SK-N-SH treated with all-trans-retinoic acid at 6 μM for 48 hours (cell line): ENCODE results near the gene NF1.
A peak's percentile ranks its signal among the peaks of the same experiment; 100 is the strongest.

Experiments
- ATAC-seq: fragments of 200-7000 bp; cut with Tn5 transposase; 3 replicates; pipeline ENCODE4 v1.9.1; 2020; ENCODE audit warnings: mild to moderate bottlenecking, moderate library complexity
- ARNTL ChIP-seq: fragments of 450-650 bp; formaldehyde crosslinking; IDR thresholded peaks from 2 replicates; pipeline ENCODE4 v1.5.0; 2020; ENCODE audit warnings: low read depth, mild to moderate bottlenecking, moderate library complexity, borderline replicate concordance
- BACH2 ChIP-seq: fragments of 250-450 bp; sonication (Bioruptor Pico); IDR thresholded peaks from 2 replicates; pipeline ENCODE4 v1.9.0; 2021; ENCODE audit warnings: mild to moderate bottlenecking, borderline replicate concordance
- CREB5 ChIP-seq: fragments of 250-450 bp; sonication (Bioruptor Pico); IDR thresholded peaks from 2 replicates; pipeline ENCODE4 v1.5.1; 2020; ENCODE audit warnings: low read depth, mild to moderate bottlenecking, moderate library complexity
- CSDC2 ChIP-seq: fragments of 250-450 bp; sonication (Bioruptor Pico); IDR thresholded peaks from 2 replicates; pipeline ENCODE4 v1.5.0; 2020; ENCODE audit warnings: mild to moderate bottlenecking, moderate library complexity
- CSRNP3 ChIP-seq: fragments of 250-450 bp; sonication (Bioruptor Pico); IDR thresholded peaks from 2 replicates; pipeline ENCODE4 v1.5.1; 2021; ENCODE audit warnings: mild to moderate bottlenecking, moderate library complexity
- ESRRG ChIP-seq: fragments of 250-450 bp; sonication (Bioruptor Pico); IDR thresholded peaks from 2 replicates; pipeline ENCODE4 v1.6.1; 2021; ENCODE audit warnings: mild to moderate bottlenecking
- GLIS3 ChIP-seq: fragments of 250-450 bp; sonication (Bioruptor Pico); IDR thresholded peaks from 2 replicates; pipeline ENCODE4 v1.5.0; 2020; ENCODE audit warnings: mild to moderate bottlenecking, moderate library complexity
- ISL1 ChIP-seq: fragments of 250-450 bp; sonication (Bioruptor Pico); IDR thresholded peaks from 2 replicates; pipeline ENCODE4 v2.1.2; 2022; ENCODE audit warnings: mild to moderate bottlenecking, moderate library complexity
- OSR1 ChIP-seq: fragments of 250-450 bp; sonication (Bioruptor Pico); IDR thresholded peaks from 2 replicates; pipeline ENCODE4 v1.8.0; 2022; ENCODE audit warnings: moderate library complexity, mild to moderate bottlenecking, inconsistent platforms
- PATZ1 ChIP-seq: fragments of 250-450 bp; sonication (Bioruptor Pico); IDR thresholded peaks from 2 replicates; pipeline ENCODE4 v1.8.0; 2020; ENCODE audit warnings: mild to moderate bottlenecking, moderate library complexity, borderline replicate concordance
- POU6F1 ChIP-seq: fragments of 250-450 bp; sonication (Bioruptor Pico); IDR thresholded peaks from 2 replicates; pipeline ENCODE4 v1.8.0; 2021; ENCODE audit warnings: low read depth, mild to moderate bottlenecking, moderate library complexity, borderline replicate concordance
- PPARA ChIP-seq: fragments of 250-450 bp; sonication (Bioruptor Pico); IDR thresholded peaks from 2 replicates; pipeline ENCODE4 v1.5.0; 2020; ENCODE audit warnings: mild to moderate bottlenecking, borderline replicate concordance
- RARB ChIP-seq: fragments of 250-450 bp; sonication (Bioruptor Pico); IDR thresholded peaks from 2 replicates; pipeline ENCODE4 v1.8.0; 2021; ENCODE audit warnings: mild to moderate bottlenecking, moderate library complexity
- SNAI2 ChIP-seq: fragments of 250-450 bp; sonication (Bioruptor Pico); IDR thresholded peaks from 2 replicates; pipeline ENCODE4 v1.5.0; 2020; ENCODE audit warnings: mild to moderate bottlenecking, moderate library complexity
- TOX ChIP-seq: fragments of 250-450 bp; sonication (Bioruptor Pico); IDR thresholded peaks from 2 replicates; pipeline ENCODE4 v1.8.0; 2021; ENCODE audit warnings: mild to moderate bottlenecking, moderate library complexity, borderline replicate concordance
- ZC3H10 ChIP-seq: fragments of 250-450 bp; sonication (Bioruptor Pico); IDR thresholded peaks from 2 replicates; pipeline ENCODE4 v1.5.1; 2021; ENCODE audit warnings: mild to moderate bottlenecking, moderate library complexity
- ZFP3 ChIP-seq: fragments of 250-450 bp; sonication (Bioruptor Pico); IDR thresholded peaks from 2 replicates; pipeline ENCODE4 v1.5.0; 2020; ENCODE audit warnings: mild to moderate bottlenecking, moderate library complexity
- ZFP30 ChIP-seq: fragments of 450-650 bp; formaldehyde crosslinking; IDR thresholded peaks from 2 replicates; pipeline ENCODE4 v1.5.0; 2022; ENCODE audit warnings: mild to moderate bottlenecking, moderate library complexity
- ZNF565 ChIP-seq: fragments of 450-650 bp; formaldehyde crosslinking; conservative IDR thresholded peaks from 2 replicates; pipeline ENCODE4 v1.5.0; 2020; ENCODE audit warnings: low read depth, mild to moderate bottlenecking, moderate library complexity
- ZNF70 ChIP-seq: fragments of 450-650 bp; formaldehyde crosslinking; IDR thresholded peaks from 2 replicates; pipeline ENCODE4 v1.5.0; 2020; ENCODE audit warnings: mild to moderate bottlenecking, moderate library complexity
- ZNF8 ChIP-seq: fragments of 450-650 bp; formaldehyde crosslinking; IDR thresholded peaks from 2 replicates; pipeline ENCODE4 v1.5.0; 2020; ENCODE audit warnings: mild to moderate bottlenecking, moderate library complexity

Gene NF1

GRCh38 chr17:31364012-31364411 lies 269.2 kb downstream of the NF1 start:
- TF ChIP-seq RARB (CRISPR knock-in tag): no peak
- TF ChIP-seq ZNF8: no peak
- TF ChIP-seq ZFP30 (CRISPR knock-in tag): no peak
- TF ChIP-seq GLIS3: no peak
- no peak for TF ChIP-seq SNAI2 (CRISPR knock-in tag)
- no peak for ATAC-seq

- TF ChIP-seq ZNF8 (no peak), POU6F1 (CRISPR knock-in tag) (no peak), BACH2 (CRISPR knock-in tag) (no peak), CSRNP3 (CRISPR knock-in tag) (no peak), CREB5 (no peak), ARNTL (CRISPR knock-in tag) (no peak), ESRRG (no peak), RARB (CRISPR knock-in tag) (no peak), CSDC2 (CRISPR knock-in tag) (no peak), ZFP3 (CRISPR knock-in tag) (no peak)
- ATAC-seq: no peak
Measured at GRCh38 chr17:31366088-31366487, 271.3 kb downstream of the NF1 start.

GRCh38 chr17:31369266-31369665 lies 274.5 kb downstream of the NF1 start:
- TF ChIP-seq ZNF565 (no peak), SNAI2 (CRISPR knock-in tag) (no peak)

GRCh38 chr17:31371511-31372097 lies 276.8 kb downstream of the NF1 start:
- TF ChIP-seq ARNTL (CRISPR knock-in tag) (no peak), ZNF70 (CRISPR knock-in tag) (no peak), TOX (no peak), ESRRG (no peak), ZNF8 (no peak), PPARA (CRISPR knock-in tag) (no peak), RARB (CRISPR knock-in tag) (no peak), ZNF565 (no peak), ZFP30 (CRISPR knock-in tag) (no peak), SNAI2 (CRISPR knock-in tag) (no peak), ISL1 (CRISPR knock-in tag) (no peak), OSR1 (no peak), ZC3H10 (CRISPR knock-in tag) (no peak), PATZ1 (no peak), GLIS3 (no peak), POU6F1 (CRISPR knock-in tag) (no peak)
- ATAC-seq: peak; percentile 74

More at GRCh38 chr17:31369266-31369665, 274.5 kb downstream of the NF1 start:
- no peak for ATAC-seq
